ENCODE measurements around the gene LRRFIP2.
"Not testable (repeated sequence)": the region's sequence is repeated elsewhere in the genome, so short reads cannot be mapped to it uniquely, and the experiment has no call there.

Gene LRRFIP2

DNA sequence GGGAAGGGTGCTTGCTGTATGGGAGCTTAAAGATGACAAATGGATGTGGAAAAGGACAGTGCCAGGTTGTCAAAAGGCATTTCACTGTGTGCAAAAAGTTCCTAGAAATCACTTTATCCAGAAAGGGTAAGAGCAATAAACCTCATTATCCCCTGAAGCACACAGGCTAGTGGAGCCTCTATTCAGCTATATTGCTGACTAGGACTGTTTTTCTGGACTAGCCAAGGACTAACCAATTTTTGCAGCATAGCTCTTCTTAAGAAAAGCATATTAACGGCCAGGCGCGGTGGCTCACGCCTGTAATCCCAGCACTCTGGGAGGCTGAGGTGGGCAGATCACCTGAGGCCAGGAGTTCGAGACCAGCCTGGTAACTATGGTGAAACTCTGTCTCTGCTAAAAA, 116.3 kb downstream of the LRRFIP2 start:
- no peak for DNase-seq (ENCODE audit: low read depth)

- no peak for DNase-seq (ENCODE audit: low read depth)
These were observed 117.6 kb downstream of the LRRFIP2 start for GRCh38 chr3:37056826-37057225.

DNA sequence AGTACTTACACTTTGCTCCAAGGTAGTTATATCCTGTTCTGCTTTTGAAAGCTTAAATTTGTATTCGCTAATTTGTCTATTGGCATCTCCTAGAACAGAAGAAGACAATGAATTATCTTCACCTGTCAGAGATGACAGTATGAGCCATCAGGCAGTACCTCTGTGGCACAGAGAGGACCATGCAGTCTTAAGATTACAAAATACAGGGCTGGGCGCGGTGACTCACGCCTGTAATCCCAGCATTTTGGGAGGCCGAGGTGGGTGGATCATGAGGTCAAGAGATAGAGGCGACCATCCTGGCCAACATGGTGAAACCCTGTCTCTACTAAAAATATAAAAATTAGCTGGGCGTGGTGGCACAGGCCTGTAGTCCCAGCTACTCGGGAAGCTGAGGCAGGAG, 119.3 kb downstream of the LRRFIP2 start:
- DNase-seq (ENCODE audit: low read depth), result not testable (repeated sequence)

GRCh38 chr3:37054370-37054769, 120.0 kb downstream of the LRRFIP2 start:
- DNase-seq (ENCODE audit: low read depth), result no peak

DNA sequence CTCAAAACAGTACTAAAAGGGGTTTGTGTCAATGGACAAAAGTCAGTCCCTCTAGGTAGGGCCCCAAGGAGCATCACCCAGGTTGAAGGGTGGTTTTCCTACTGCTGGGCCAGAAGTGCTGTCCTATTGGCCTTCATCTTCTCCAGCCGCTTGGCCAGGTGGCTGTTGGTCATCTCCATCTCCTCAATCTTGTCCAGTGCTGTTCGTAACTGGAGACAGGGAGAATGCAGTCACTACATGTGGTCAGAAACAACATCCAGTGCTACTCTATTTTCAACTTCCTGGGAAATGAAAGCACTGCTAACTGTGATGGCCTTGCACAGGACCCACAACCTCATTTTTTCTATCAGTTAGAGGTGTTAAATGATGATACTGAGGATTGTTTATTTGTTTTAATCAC, 120.6 kb downstream of the LRRFIP2 start:
- DNase-seq (ENCODE audit: low read depth), result no peak

DNA sequence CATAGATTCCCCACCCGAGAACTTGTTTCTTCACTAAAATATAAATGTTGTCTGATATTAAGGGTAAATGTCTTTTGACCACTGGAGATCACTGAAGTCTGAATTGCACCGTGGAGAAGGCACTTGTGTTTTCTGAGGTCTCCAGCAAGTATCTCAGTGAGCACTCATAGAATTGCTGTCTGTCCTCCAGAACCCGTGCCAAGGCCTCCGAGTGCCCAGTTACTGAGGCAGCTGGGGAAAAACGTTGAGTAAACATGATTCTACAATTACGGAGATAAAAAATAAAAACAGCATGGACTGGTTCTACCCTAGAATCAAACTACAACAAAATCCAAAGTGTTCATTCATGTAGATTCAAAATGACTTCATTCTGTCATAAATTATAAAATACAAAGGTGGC, 121.0 kb downstream of the LRRFIP2 start:
- no peak for DNase-seq (ENCODE audit: low read depth)

- DNase-seq (ENCODE audit: low read depth), result no peak
These were observed 121.5 kb downstream of the LRRFIP2 start for GRCh38 chr3:37052860-37053259.

GRCh38 chr3:37050282-37050681, 124.1 kb downstream of the LRRFIP2 start:
- no peak for DNase-seq (ENCODE audit: low read depth)

DNA sequence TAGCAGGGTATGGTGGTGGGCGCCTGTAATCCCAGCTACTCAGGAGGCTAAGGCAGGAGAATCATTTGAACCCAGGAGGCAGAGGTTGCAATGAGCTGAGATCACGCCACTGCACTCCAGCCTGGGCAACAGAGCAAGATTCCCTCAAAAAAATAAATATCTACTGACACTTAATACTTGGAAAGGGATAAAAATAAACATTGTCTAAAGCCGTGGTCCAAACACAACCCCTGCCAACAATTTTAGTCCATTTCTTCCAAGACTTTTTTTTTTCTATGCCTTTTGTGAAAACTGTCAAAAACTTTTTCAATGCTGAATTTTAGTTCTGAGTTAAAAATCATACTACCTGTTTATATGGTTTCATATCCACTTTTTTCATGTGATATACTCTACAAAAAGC, 131.7 kb downstream of the LRRFIP2 start:
- DNase-seq (ENCODE audit: low read depth), result not testable (repeated sequence)

- DNase-seq (ENCODE audit: low read depth), result no peak
These were observed 132.7 kb downstream of the LRRFIP2 start for GRCh38 chr3:37041546-37042195.

DNA sequence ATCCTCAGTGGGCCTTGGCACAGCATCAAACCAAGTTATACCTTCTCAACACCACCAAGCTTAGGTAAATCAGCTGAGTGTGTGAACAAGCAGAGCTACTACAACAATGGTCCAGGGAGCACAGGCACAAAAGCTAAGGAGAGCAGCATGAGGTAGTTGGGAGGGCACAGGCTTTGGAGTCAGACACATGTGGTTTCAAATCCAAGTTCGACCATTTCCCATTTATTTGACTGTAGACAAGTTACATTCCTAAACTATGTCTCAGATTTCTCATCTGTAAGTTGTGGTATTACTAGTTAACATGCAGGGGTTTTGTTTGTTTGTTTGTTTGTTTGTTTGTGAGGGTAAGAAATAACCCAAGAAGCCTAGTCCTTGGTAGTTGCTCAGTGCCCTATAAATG, 134.2 kb downstream of the LRRFIP2 start:
- no peak for DNase-seq (ENCODE audit: low read depth)

DNA sequence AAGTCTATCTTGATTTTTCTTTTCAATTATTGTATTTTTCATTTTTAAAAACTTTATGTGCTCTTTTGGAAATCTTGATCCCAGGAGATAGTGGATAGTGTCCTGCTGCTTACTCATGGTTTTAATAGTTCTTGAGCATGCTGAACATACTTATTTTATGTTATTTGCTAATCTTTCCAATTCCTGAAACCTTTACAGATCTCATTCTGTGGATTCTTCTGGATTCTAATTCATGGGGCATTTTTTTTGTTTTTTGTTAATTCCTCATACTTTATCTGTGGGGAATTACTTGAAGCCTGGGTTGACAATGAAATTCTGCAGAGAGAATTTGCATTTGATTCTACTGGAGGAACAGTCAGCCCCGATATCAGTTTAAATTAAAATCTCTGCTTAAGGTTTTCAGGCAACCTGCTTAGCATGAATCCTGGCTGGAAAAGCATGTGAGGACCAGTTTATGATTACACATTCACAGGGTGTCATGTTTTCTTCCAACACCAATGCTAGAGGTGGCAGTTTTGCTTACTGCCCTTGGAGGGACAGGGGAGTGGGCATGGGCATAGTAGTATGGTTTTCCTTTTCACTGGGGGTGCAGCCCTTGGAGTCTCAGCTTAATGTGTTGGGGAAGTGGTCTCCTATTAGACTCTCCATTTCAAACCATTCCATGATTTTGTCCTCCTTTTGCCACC, 135.1 kb downstream of the LRRFIP2 start:
- DNase-seq (ENCODE audit: low read depth), result no peak

DNA sequence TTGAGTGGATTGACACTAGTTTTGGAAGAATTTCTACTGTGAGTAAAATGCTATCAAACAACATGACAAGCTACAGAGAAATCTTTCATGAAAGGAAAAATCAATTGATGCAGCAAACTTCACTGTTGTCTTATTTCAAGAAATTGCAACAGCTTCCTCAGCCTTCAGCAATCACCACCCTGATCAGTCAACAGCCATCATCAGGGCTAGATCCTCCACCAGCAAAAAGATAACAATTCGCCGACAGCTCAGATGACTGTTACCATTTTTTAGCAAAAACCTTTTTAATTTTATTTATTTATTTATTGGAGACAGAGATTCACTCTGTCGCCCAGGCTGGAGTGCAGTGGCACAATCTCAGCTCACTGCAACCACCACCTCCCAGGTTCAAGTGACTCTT, 137.0 kb downstream of the LRRFIP2 start:
- DNase-seq (ENCODE audit: low read depth), result no peak

GRCh38 chr3:37032961-37033360, 141.4 kb downstream of the LRRFIP2 start:
- DNase-seq (ENCODE audit: low read depth), result no peak

GRCh38 chr3:37031096-37031682, 143.2 kb downstream of the LRRFIP2 start:
- DNase-seq (ENCODE audit: low read depth), result no peak

- no peak for DNase-seq (ENCODE audit: low read depth)
These were observed 143.8 kb downstream of the LRRFIP2 start for GRCh38 chr3:37030588-37030987.

- no peak for DNase-seq (ENCODE audit: low read depth)
These were observed 144.7 kb downstream of the LRRFIP2 start for GRCh38 chr3:37029516-37030163.

- DNase-seq (ENCODE audit: low read depth), result no peak
These were observed 145.3 kb downstream of the LRRFIP2 start for GRCh38 chr3:37029111-37029510.

DNA sequence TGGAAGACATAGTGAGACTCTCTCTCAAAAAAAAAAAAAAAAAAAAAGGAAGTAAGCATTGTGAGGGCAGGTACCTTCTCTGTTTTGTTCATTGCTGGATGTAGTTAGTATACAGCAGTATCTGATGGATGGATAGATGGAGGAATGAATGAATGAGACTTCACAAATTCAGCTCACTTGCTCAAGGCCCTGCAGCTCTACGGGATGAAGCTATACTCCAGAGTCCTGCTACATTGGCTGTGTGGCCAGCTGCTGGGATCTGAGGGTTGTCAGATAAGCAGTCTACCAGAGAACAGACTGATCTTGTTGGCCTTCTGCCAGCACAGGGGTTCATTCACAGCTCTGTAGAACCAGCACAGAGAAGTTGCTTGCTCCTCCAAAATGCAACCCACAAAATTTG, 146.1 kb downstream of the LRRFIP2 start:
- no peak for DNase-seq (ENCODE audit: low read depth)

GRCh38 chr3:37026851-37027250, 147.5 kb downstream of the LRRFIP2 start:
- no peak for DNase-seq (ENCODE audit: low read depth)

DNA sequence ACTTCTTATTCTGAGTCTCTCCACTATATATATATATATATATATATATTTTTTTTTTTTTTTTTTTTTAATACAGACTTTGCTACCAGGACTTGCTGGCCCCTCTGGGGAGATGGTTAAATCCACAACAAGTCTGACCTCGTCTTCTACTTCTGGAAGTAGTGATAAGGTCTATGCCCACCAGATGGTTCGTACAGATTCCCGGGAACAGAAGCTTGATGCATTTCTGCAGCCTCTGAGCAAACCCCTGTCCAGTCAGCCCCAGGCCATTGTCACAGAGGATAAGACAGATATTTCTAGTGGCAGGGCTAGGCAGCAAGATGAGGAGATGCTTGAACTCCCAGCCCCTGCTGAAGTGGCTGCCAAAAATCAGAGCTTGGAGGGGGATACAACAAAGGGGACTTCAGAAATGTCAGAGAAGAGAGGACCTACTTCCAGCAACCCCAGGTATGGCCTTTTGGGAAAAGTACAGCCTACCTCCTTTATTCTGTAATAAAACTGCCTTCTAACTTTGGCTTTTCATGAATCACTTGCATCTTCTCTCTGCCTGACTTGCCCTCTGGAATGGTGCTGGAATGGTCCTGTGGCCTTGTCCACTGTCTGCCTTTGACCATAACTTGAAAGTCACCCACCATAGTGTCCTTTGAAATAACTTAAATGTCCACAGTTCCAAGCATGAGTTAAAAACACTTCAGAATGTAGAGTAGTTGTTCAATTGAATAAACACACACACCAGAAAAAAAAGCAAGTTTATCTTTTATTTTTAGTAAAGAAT, 148.6 kb downstream of the LRRFIP2 start:
- DNase-seq (ENCODE audit: low read depth), result no peak

- no peak for DNase-seq (ENCODE audit: low read depth)
These were observed 149.5 kb downstream of the LRRFIP2 start for GRCh38 chr3:37024820-37025405.

Measured in activated T-cell treated with anti-CD3 and anti-CD28 coated beads for 48 hours (primary cell).